Small intestine (tissue), 7 donors: ENCODE data around the gene GALNT7. TPM values are rescaled to one million over a fixed set of nuclear protein-coding genes. Genes with fewer than 3 reads are reported as not detected.

ENCODE experiments used
- DNase-seq, 2 donors: peaks; one replicate each; pipeline versions ENCODE4 v3.0.0 to v3.0.0-alpha.2; 2013
- FAIRE-seq: peaks from 2 replicates; lab custom pipeline; 2012; peaks lifted over from hg19 to GRCh38; lab: Jason Lieb, UNC
- H3K27ac ChIP-seq, 3 donors: one replicate each; pipeline ENCODE4 v1.5.1; 2013; ENCODE audit warnings: low read length in 2 of 3, mild to moderate bottlenecking in 2 of 3, control low read depth in 1 of 3, inconsistent platforms in 1 of 3, low read depth in 1 of 3, moderate library complexity in 1 of 3
- H3K27me3 ChIP-seq, 3 donors: one replicate each; pipeline ENCODE4 v1.6.1; 2013; ENCODE audit warnings: low read length in 3 of 3, inconsistent platforms in 1 of 3; ENCODE audit not compliant: control insufficient read depth in 3 of 3, insufficient read depth in 3 of 3
- H3K36me3 ChIP-seq, 3 donors: one replicate each; pipeline ENCODE4 v1.6.1; 2013; ENCODE audit warnings: low read length in 3 of 3, inconsistent platforms in 1 of 3, low read depth in 1 of 3, mild to moderate bottlenecking in 1 of 3, moderate library complexity in 1 of 3; ENCODE audit not compliant: control insufficient read depth in 3 of 3, insufficient read depth in 2 of 3
- H3K4me1 ChIP-seq, 3 donors: one replicate each; pipeline ENCODE4 v1.6.1; 2013; ENCODE audit warnings: low read length in 2 of 3, inconsistent platforms in 1 of 3, low read depth in 1 of 3, mild to moderate bottlenecking in 1 of 3, moderate library complexity in 1 of 3; ENCODE audit not compliant: control insufficient read depth in 3 of 3, insufficient read depth in 2 of 3
- H3K4me3 ChIP-seq, 3 donors: one replicate each; pipeline ENCODE4 v1.5.1; 2013; ENCODE audit warnings: low read length in 3 of 3, control low read depth in 1 of 3, inconsistent platforms in 1 of 3, low read depth in 1 of 3, mild to moderate bottlenecking in 1 of 3, moderate library complexity in 1 of 3
- H3K9me3 ChIP-seq, 2 donors: one replicate each; pipeline ENCODE4 v1.6.1; 2013; ENCODE audit warnings: low read depth in 1 of 2, low read length in 1 of 2; ENCODE audit not compliant: control insufficient read depth in 2 of 2, insufficient read depth in 1 of 2
- WGBS, 3 donors: extraction: QIAGEN DNeasy Blood & Tissue Kit; methylation state at CpG; one replicate each; pipeline ENCODE4 v1.1.7; 2013; 5-methylcytosine and 5-hydroxymethylcytosine counted together
- polyA plus RNA-seq, 4 donors: library from polyadenylated mRNA; stranded (reverse) in 3 of 4; unstranded in 1 of 4; fragments of 200-250 nt in 3 of 4; fragments of 120-200 nt in 1 of 4; gene quantifications; one replicate each; pipeline versions ENCODE4 v1.2.1 to v1.2.3, GENCODE V29; 2013
- donor health status: healthy with polysubstance abuse.
- donor health status: control.
- donor health status: control.
- donor health status: Bipolar disorder and iron deficiency.
- donor health status: healthy.

GALNT7 gene
- polyA plus RNA-seq, 4 donors, result 10.0 to 58.4 (median 19.5) TPM

DNA sequence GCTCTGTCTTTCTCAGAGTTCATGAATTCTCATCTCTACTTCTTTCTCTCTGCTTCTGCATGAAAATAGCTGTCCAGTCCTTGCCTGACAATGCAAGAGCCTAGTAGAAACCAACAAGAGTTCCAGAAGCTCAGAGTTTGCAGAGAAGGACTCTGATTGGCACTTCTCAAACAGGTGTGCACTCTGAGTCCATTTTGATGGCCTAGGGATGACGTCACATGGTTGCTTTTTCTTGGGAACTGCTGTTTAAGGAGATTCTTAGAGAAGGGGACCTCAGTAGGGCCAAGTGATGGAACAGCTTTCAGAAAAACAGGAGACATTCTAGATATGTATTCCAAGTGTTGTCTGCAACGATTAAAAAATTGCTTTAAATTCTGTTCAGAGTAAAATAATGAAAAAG lies 108.7 kb downstream of the GALNT7 start:
- WGBS, 3 donors, result 90 to 97% (median 91%) methylated on average over 2 of the region's 2 CpGs
- no peak overlapping the region for H3K27ac ChIP-seq

DNA sequence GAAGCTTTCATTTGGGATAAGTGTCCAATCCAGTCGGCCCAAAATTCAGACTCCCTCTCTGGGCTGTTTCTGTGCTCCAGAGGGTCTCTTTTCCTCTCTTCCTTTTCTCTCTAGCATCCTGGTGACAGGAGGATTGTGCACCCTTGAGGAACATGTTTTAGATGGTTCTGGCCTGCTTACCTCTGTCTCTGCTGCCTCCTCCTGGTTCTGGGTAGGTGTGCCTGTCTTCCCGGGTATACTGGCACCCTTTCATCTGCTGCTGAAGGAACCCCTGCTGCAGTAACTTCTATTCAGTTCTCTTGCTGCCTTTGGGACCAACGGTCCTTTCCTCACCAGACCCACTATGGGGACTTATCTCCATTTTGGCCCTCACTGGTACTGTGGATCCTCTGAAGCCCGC lies 112.4 kb downstream of the GALNT7 start:
- no peaks in the 10 kb centered on the region for H3K27me3 ChIP-seq
- 91 to 97% (median 92%) methylated on average over 4 of the region's 4 CpGs for WGBS, 3 donors
- H3K36me3 ChIP-seq, result peaks cover 0 to 8% (median 5%) of the 10 kb centered on the region in 3 donors
- no peak overlapping the region for H3K4me3 ChIP-seq
- H3K27ac ChIP-seq, result no peak overlapping the region
- H3K9me3 ChIP-seq, result peaks cover 0 to 28% of the 10 kb centered on the region in 2 donors
- no peaks in the 10 kb centered on the region for H3K4me1 ChIP-seq
- FAIRE-seq, result no peak
- no peak for DNase-seq

More for the DNA sequence above, 108.7 kb downstream of the GALNT7 start:
- H3K9me3 ChIP-seq, result peaks cover 0 to 22% of the 10 kb centered on the region in 2 donors
- no peak for FAIRE-seq
- no peaks in the 10 kb centered on the region for H3K4me1 ChIP-seq
- H3K4me3 ChIP-seq, result no peak overlapping the region
- no peaks in the 10 kb centered on the region for H3K27me3 ChIP-seq
- no peak for DNase-seq
- peaks cover 0 to 10% (median 2%) of the 10 kb centered on the region in 3 donors for H3K36me3 ChIP-seq

DNA sequence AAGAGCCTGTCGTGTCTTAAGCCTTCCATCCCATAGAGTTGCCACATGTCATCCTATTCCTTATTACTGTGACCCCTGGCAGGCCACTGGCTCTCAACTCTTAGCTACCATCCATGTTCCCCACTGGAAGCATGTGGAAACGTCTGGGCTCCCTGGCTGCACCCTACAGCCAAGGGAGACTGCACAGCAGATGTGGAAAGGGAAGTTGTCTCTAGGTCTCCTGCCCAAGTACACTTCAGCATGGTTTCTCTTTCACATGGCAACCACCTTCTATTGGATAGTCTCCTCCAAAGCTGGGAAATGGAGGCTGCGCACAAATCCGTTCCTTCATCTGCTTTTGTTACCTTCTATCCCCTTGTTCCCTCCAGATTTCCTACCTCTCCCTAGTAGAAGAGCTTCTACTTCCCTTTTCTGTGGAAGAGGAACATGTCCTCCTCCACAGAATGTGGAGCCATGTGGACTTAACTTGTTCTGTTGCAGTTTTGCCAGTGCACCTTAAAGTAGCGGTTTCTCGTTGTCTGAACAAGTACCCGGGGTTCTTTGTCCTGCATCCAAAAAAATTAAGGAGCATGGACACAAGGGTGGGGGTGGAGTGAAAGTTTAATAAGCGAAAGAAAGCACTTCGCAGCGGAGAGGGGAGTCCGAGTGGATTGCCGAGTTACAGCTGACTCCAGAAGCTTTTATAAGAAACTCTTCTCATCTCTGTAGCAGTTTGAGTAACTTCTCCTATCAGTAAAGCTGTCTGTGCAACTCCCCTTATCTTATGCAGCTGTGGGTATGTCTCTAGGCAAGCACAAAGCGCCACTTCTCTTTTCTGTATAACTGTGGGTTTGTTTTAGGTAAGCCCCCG lies 113.0 kb downstream of the GALNT7 start:
- Histone ChIP-seq H3K36me3 (peaks cover 0 to 12% (median 5%) of the 10 kb centered on the region in 3 donors), H3K27ac (no peak overlapping the region), H3K27me3 (no peaks in the 10 kb centered on the region), H3K4me1 (no peaks in the 10 kb centered on the region), H3K4me3 (no peak overlapping the region), H3K9me3 (peaks cover 0 to 34% of the 10 kb centered on the region in 2 donors)
- DNase-seq, result no peak
- 84 to 96% (median 88%) methylated on average over 14 of the region's 14 CpGs for WGBS, 3 donors
- no peak for FAIRE-seq

DNA sequence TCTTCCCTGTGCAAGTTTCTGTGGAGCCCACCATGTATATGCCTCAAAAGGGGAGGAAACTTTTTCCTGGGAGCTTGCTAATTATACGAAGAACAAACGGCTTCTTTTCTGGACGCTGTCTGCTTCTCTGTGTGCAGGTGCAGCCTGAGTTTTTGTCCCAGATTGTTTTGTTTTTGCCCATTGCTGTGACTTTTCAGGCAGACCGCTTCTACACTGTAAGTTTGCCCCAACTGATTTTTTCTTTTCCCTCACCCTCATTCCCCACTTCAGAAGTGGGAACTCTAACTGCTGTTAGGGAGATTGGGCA lies 113.6 kb downstream of the GALNT7 start:
- no peak for FAIRE-seq

DNA sequence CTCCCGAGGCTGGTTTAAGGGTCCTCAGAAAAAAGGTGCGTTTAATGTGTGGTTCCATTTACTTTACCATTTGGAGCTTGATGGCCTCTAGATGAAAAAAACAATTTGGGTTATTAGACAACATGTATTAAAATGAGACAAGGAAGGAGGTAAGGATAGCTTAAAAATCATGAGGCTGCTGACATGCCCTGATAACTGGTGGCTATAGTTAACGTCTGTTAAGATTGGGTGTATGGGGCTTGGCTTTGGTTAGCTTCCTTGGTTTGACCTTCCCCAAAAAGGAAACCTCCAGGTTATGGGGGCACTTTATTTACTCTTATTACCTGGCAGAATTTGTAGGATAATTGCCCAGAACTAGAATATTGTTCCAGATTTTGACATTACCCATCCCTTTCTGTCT lies 114.0 kb downstream of the GALNT7 start:
- H3K27ac ChIP-seq, result no peak overlapping the region
- WGBS, 3 donors, result 83 to 88% (median 85%) methylated on average over 3 of the region's 3 CpGs
- H3K4me1 ChIP-seq, result no peaks in the 10 kb centered on the region
- H3K36me3 ChIP-seq, result peaks cover 0 to 16% (median 5%) of the 10 kb centered on the region in 3 donors
- H3K9me3 ChIP-seq, result peaks cover 0 to 42% of the 10 kb centered on the region in 2 donors
- DNase-seq (no peak), FAIRE-seq (no peak)
- H3K4me3 ChIP-seq, result no peak overlapping the region
- no peaks in the 10 kb centered on the region for H3K27me3 ChIP-seq

More for the DNA sequence above, 113.6 kb downstream of the GALNT7 start:
- H3K4me1 ChIP-seq, result no peaks in the 10 kb centered on the region
- H3K36me3 ChIP-seq, result peaks cover 0 to 13% (median 5%) of the 10 kb centered on the region in 3 donors
- no peak overlapping the region for H3K4me3 ChIP-seq
- peaks cover 0 to 38% of the 10 kb centered on the region in 2 donors for H3K9me3 ChIP-seq
- WGBS, 3 donors, result 91 to 95% (median 92%) methylated on average over 4 of the region's 4 CpGs
- no peaks in the 10 kb centered on the region for H3K27me3 ChIP-seq
- H3K27ac ChIP-seq, result no peak overlapping the region
- no peak for DNase-seq

DNA sequence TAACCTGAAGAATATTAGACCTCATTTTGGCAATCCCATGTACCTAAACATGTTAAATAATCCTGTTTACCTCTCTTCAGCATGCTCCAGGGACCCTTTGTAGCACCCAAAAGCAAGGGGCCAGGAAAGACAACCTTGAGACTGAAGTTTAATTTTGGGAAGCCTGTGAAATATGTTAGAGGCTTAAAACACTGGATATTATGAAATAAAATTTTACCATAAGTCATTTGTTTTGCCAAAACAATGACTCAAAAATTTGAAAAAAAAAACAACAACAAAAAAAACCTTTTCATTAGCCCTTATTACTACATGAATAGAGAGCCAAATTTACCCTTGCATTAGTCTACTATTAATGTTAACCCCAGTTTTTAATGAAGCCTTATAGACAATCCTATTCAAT lies 115.9 kb downstream of the GALNT7 start:
- Histone ChIP-seq H3K4me3 (no peak overlapping the region), H3K27me3 (no peaks in the 10 kb centered on the region), H3K4me1 (peaks cover 0 to 10% (median 0%) of the 10 kb centered on the region in 3 donors), H3K27ac (no peak overlapping the region), H3K9me3 (peaks cover 0 to 46% of the 10 kb centered on the region in 2 donors), H3K36me3 (peaks cover 0 to 13% (median 5%) of the 10 kb centered on the region in 3 donors)
- no peak for FAIRE-seq
- DNase-seq, result no peak

DNA sequence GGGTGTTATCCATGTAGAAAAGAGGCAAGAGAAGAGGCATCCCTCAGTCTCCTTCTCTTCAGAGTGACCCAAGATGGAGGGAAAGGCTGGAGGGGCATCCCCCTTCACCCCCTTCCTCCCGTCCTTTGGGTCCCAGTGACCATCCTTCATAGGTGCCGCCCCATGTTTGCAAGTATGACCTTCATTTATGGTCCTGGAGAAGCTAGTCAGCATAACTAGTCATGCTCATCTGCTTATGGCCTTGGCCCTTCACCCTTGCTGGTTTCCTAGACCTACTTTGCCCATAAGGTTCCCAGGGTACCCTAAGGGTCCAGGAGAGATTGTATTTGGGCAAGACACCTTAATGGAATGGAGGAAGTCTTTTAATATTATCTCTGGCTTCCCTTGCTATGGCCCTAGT lies 118.9 kb downstream of the GALNT7 start:
- H3K36me3 ChIP-seq, result peaks cover 0 to 8% (median 5%) of the 10 kb centered on the region in 3 donors
- H3K27ac ChIP-seq, result no peak overlapping the region
- WGBS, 3 donors, result 88 to 100% (median 98%) methylated on average over 2 of the region's 2 CpGs
- H3K4me3 ChIP-seq, result no peak overlapping the region
- FAIRE-seq, result no peak
- peaks cover 0 to 15% (median 0%) of the 10 kb centered on the region in 3 donors for H3K4me1 ChIP-seq
- no peaks in the 10 kb centered on the region for H3K27me3 ChIP-seq
- DNase-seq, result no peak
- peaks cover 0 to 30% of the 10 kb centered on the region in 2 donors for H3K9me3 ChIP-seq

DNA sequence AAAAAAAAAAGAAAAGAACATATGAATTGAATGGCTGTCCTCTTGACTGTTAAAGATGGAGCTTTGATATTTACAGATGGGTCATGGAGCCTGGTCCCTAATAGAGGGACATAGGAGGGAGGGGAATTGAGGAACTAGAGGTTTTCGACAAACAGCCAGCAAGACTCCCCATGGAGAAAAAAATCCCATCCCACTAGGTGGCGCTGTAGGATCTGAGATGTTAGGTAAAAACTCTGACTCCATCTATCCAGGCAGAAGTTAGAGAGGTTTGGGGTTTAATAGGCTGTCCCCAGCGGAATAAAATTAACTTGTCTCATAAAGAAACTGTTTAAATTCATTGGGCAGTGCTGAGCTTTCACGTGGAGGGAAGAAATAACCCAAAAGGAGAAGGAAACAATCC lies 119.7 kb downstream of the GALNT7 start:
- Histone ChIP-seq H3K4me1 (peaks cover 0 to 15% (median 0%) of the 10 kb centered on the region in 3 donors), H3K4me3 (no peak overlapping the region), H3K9me3 (peaks cover 0 to 28% of the 10 kb centered on the region in 2 donors), H3K27ac (no peak overlapping the region), H3K36me3 (peaks cover 0 to 8% (median 3%) of the 10 kb centered on the region in 3 donors), H3K27me3 (no peaks in the 10 kb centered on the region)
- 69 to 92% (median 85%) methylated on average over 4 of the region's 4 CpGs for WGBS, 3 donors
- DNase-seq (peak; percentile 56 to 62), FAIRE-seq (no peak)
